Caco-2 (cell line): ENCODE data around the gene JUP. TPM values are rescaled to one million over a fixed set of nuclear protein-coding genes. Genes with fewer than 3 reads are reported as not detected.

Source experiments
- BruUV-seq: library from RNA; stranded (reverse); fragments of 400-500 nt; replicated peaks from 2 replicates; lab custom pipeline; 2021; lab: Mats Ljungman, UMichigan
- CTCF ChIA-PET: fragments of 300-600 bp; sonication (Branson Sonifier 250); formaldehyde crosslinking; loops from one replicate; lab custom pipeline; 2022; ENCODE audit warnings: antibody characterized with exemption; lab: Charles Lee
- POLR2A ChIA-PET: fragments of 300-600 bp; sonication (Branson Sonifier 250); formaldehyde crosslinking; loops from one replicate; lab custom pipeline; 2022; ENCODE audit warnings: antibody characterized with exemption; lab: Charles Lee
- DNase-seq, 2 experiments: peaks; one replicate each; pipeline versions ENCODE4 v3.0.0 to v3.0.0-alpha.2; 2020 to 2022
- H3K27me3 ChIP-seq: replicated peaks from 2 replicates; pipeline ENCODE4 v1.6.0; 2011; ENCODE audit warnings: low read length; ENCODE audit not compliant: control insufficient read depth, insufficient read depth
- H3K36me3 ChIP-seq: 2 replicates; pipeline ENCODE4 v1.5.1; 2011; ENCODE audit warnings: low read length; ENCODE audit not compliant: control insufficient read depth, insufficient read depth
- H3K4me1 ChIP-seq: fragments of 250-450 bp; sonication (Bioruptor Pico); 2 replicates; pipeline ENCODE4 v1.5.1; 2020; ENCODE audit warnings: mild to moderate bottlenecking
- H3K4me3 ChIP-seq: 2 replicates; pipeline ENCODE4 v1.5.1; 2011; ENCODE audit warnings: low read depth, mild to moderate bottlenecking, control low read depth, low read length
- H3K9me3 ChIP-seq: fragments of 250-450 bp; sonication (Bioruptor Pico); 2 replicates; pipeline ENCODE4 v1.5.1; 2020; ENCODE audit warnings: mild to moderate bottlenecking, moderate library complexity
- H3K27ac Mint-ChIP-seq: one replicate; pipeline ENCODE4 v1.8.0; 2022; ENCODE audit warnings: mixed read lengths; ENCODE audit not compliant: unreplicated experiment
- H3K27me3 Mint-ChIP-seq: one replicate; pipeline ENCODE4 v1.8.0; 2022; ENCODE audit warnings: mixed read lengths; ENCODE audit not compliant: insufficient read depth, unreplicated experiment
- H3K36me3 Mint-ChIP-seq: one replicate; pipeline ENCODE4 v1.8.0; 2022; ENCODE audit warnings: mild to moderate bottlenecking, mixed read lengths; ENCODE audit not compliant: insufficient read depth, unreplicated experiment
- H3K4me1 Mint-ChIP-seq: one replicate; pipeline ENCODE4 v1.8.0; 2022; ENCODE audit warnings: low read depth, mixed read lengths; ENCODE audit not compliant: unreplicated experiment
- H3K4me3 Mint-ChIP-seq: one replicate; pipeline ENCODE4 v1.8.0; 2022; ENCODE audit warnings: mild to moderate bottlenecking, moderate library complexity, mixed read lengths; ENCODE audit not compliant: unreplicated experiment
- H3K9me3 Mint-ChIP-seq: one replicate; pipeline ENCODE4 v1.8.0; 2022; ENCODE audit warnings: mixed read lengths; ENCODE audit not compliant: unreplicated experiment
- intact Hi-C: fragments of 100-400 bp; cut with micrococcal nuclease; formaldehyde crosslinking; loops from one replicate; pipeline ENCODE4 v1.10.0; 2022; ENCODE audit not compliant: unreplicated experiment
- total RNA-seq: library from RNA; stranded (reverse); gene quantifications from 2 replicates; pipeline ENCODE4 v1.2.3, GENCODE V29; 2022
- TF ChIP-seq, protein P1 (sequence below), 2 experiments: fragments of 200-600 bp in 1 of 2; IDR thresholded peaks; 1 replicate in 1 of 2; 2 replicates in 1 of 2; pipeline versions ENCODE4 v1.5.1 to v1.8.0; 2011 to 2022; ENCODE audit warnings: antibody characterized with exemption in 1 of 2, control low read depth in 1 of 2, inconsistent platforms in 1 of 2, low read depth in 1 of 2, low read length in 1 of 2, mild to moderate bottlenecking in 1 of 2, moderate library complexity in 1 of 2; ENCODE audit not compliant: insufficient read depth in 1 of 2, severe bottlenecking in 1 of 2, unreplicated experiment in 1 of 2

Gene JUP
- total RNA-seq, 1 experiment from 2014 or later = 419 TPM

DNA sequence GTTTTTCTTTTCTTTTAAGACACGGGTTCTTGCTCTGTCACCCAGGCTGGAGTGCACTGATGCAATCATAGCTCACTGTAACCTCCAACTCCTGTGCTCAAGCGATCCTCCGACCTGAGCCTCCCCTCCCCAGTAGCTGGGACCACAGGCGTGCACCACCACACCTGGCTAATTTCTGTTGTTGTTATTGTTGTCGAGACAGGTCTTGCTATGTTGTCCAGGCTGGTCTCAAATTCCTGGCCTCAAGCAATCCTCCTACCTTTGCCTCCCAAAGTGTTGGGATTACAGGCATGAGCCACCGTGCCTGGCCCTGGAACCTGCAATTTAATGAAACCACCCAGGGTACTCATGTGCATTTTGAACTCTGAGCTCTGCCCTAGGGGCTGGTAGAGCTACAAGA, 24.1 kb downstream of the JUP start:
- no peaks in the 10 kb centered on the region for H3K9me3 Mint-ChIP-seq
- no peaks in the 10 kb centered on the region for H3K4me1 Mint-ChIP-seq
- no peak overlapping the region for H3K4me3 ChIP-seq
- H3K4me1 ChIP-seq = no peaks in the 10 kb centered on the region
- peaks cover 29% of the 10 kb centered on the region for H3K36me3 ChIP-seq
- H3K27me3 Mint-ChIP-seq = no peaks in the 10 kb centered on the region
- peaks cover 99% of the 10 kb centered on the region for H3K36me3 Mint-ChIP-seq
- H3K27me3 ChIP-seq = no peaks in the 10 kb centered on the region
- BruUV-seq = no TSS peak
- intact Hi-C loops = no loop called here
- CTCF ChIA-PET = no interaction called here
- H3K27ac Mint-ChIP-seq = no peak overlapping the region
- DNase-seq = no peak
- H3K9me3 ChIP-seq = no peaks in the 10 kb centered on the region
- TF ChIP-seq, protein P1, sequence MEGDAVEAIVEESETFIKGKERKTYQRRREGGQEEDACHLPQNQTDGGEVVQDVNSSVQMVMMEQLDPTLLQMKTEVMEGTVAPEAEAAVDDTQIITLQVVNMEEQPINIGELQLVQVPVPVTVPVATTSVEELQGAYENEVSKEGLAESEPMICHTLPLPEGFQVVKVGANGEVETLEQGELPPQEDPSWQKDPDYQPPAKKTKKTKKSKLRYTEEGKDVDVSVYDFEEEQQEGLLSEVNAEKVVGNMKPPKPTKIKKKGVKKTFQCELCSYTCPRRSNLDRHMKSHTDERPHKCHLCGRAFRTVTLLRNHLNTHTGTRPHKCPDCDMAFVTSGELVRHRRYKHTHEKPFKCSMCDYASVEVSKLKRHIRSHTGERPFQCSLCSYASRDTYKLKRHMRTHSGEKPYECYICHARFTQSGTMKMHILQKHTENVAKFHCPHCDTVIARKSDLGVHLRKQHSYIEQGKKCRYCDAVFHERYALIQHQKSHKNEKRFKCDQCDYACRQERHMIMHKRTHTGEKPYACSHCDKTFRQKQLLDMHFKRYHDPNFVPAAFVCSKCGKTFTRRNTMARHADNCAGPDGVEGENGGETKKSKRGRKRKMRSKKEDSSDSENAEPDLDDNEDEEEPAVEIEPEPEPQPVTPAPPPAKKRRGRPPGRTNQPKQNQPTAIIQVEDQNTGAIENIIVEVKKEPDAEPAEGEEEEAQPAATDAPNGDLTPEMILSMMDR (IDR thresholded peaks at IDR 0.05; ENCODE audit: insufficient read depth in 1 of 2, low read depth in 1 of 2, low read length in 1 of 2, severe bottlenecking in 1 of 2, unreplicated experiment in 1 of 2) = no peak
- POLR2A ChIA-PET = interaction anchor here (0.5 to 2.3 kb wide), 3 partner anchors 24 to 901 kb away, joined by 3 to 12 read pairs (median 4); partner anchors contain the start of gene JUP
- H3K4me3 Mint-ChIP-seq = no peak overlapping the region

DNA sequence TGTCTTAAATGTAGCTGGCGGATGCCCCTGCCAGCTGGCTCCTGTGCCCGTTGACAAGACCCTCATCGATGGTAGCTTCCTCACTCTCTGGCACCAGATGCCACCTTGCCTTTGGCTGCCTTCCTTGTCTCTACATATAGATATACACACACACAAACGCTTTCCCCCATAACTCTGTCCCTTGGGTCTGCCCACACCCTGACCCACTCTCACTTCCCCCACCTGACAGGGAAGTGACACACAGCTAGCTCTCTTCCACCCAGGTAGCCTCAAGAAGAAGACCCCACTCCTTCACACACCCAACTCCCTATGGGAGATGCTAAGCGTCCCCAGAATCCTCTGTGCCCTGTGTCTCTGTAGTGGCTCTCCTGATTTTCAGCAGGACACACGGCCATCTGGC, 25.6 kb downstream of the JUP start:
- ChIA-PET CTCF (no interaction called here), POLR2A (no interaction called here)
- Mint-ChIP-seq H3K4me3 (no peak overlapping the region), H3K36me3 (peaks cover 99% of the 10 kb centered on the region), H3K4me1 (no peaks in the 10 kb centered on the region), H3K27ac (no peak overlapping the region), H3K27me3 (no peaks in the 10 kb centered on the region), H3K9me3 (no peaks in the 10 kb centered on the region)
- no peak for DNase-seq
- no peaks in the 10 kb centered on the region for H3K4me1 ChIP-seq
- no peak overlapping the region for H3K4me3 ChIP-seq
- TF ChIP-seq, protein P1 (IDR thresholded peaks at IDR 0.05; ENCODE audit: insufficient read depth in 1 of 2, low read depth in 1 of 2, low read length in 1 of 2, severe bottlenecking in 1 of 2, unreplicated experiment in 1 of 2) = no peak
- H3K27me3 ChIP-seq = no peaks in the 10 kb centered on the region
- no peaks in the 10 kb centered on the region for H3K9me3 ChIP-seq
- no TSS peak for BruUV-seq
- H3K36me3 ChIP-seq = peaks cover 30% of the 10 kb centered on the region
- intact Hi-C loops = no loop called here

DNA sequence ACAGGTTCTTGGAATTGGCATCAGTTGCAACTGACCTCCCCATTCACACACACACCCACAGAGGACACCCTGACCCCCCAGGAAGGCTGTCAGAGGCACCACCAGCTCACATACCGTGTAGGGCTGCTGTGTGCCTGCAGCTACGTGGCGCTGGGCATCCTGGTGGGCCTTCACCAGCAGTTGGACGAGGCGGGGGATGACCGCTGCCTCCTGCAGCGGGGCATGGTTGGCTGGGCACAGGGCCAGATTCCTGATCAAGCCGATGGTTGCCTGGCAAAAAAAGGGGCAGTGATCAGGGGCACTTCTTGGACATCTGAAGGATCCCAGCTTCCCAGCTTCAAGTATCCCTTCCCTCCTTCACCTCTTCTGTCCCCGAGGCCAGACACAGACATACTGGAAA, 27.9 kb downstream of the JUP start:
- H3K36me3 ChIP-seq = peaks cover 28% of the 10 kb centered on the region
- CTCF ChIA-PET = interaction anchor here (0.7 kb wide), 1 partner anchor 28 kb away, joined by 4 read pairs; the partner anchor contains the start of gene JUP
- DNase-seq = no peak
- H3K9me3 ChIP-seq = no peaks in the 10 kb centered on the region
- intact Hi-C loops = no loop called here
- Mint-ChIP-seq H3K27me3 (no peaks in the 10 kb centered on the region), H3K9me3 (no peaks in the 10 kb centered on the region), H3K4me3 (no peak overlapping the region), H3K36me3 (peaks cover 99% of the 10 kb centered on the region), H3K27ac (no peak overlapping the region), H3K4me1 (no peaks in the 10 kb centered on the region)
- BruUV-seq = no TSS peak
- H3K4me1 ChIP-seq = no peaks in the 10 kb centered on the region
- TF ChIP-seq, protein P1 (IDR thresholded peaks at IDR 0.05; ENCODE audit: insufficient read depth in 1 of 2, low read depth in 1 of 2, low read length in 1 of 2, severe bottlenecking in 1 of 2, unreplicated experiment in 1 of 2) = no peak
- H3K4me3 ChIP-seq = no peak overlapping the region
- H3K27me3 ChIP-seq = no peaks in the 10 kb centered on the region
- POLR2A ChIA-PET = no interaction called here
